Loucy (cell line): ENCODE measurements around the gene NTHL1.

Source experiments
- H2AFZ ChIP-seq: fragments of 200-600 bp; sonication (generic); 2 replicates; pipeline ENCODE4 v1.6.0; 2016; ENCODE audit warnings: antibody characterized with exemption, mild to moderate bottlenecking, low read length, moderate library complexity
- H3F3A ChIP-seq: fragments of 200-600 bp; 2 replicates; pipeline ENCODE4 v1.6.0; 2016; ENCODE audit warnings: antibody characterized with exemption, low read depth, mild to moderate bottlenecking
- H3K27me3 ChIP-seq: fragments of 200-600 bp; sonication (generic); 2 replicates; pipeline ENCODE4 v1.6.1; 2014; ENCODE audit warnings: low read length, mild to moderate bottlenecking; ENCODE audit not compliant: insufficient read depth, poor library complexity, severe bottlenecking
- H3K36me3 ChIP-seq: fragments of 200-600 bp; sonication (generic); 2 replicates; pipeline ENCODE4 v1.6.1; 2016; ENCODE audit warnings: low read length; ENCODE audit not compliant: insufficient read depth
- H3K4me1 ChIP-seq: fragments of 200-600 bp; sonication (generic); 2 replicates; pipeline ENCODE4 v1.5.1; 2014; ENCODE audit warnings: low read length, mild to moderate bottlenecking; ENCODE audit not compliant: insufficient read depth, poor library complexity, severe bottlenecking
- H3K4me2 ChIP-seq: fragments of 200-600 bp; sonication (generic); 2 replicates; pipeline ENCODE4 v1.6.0; 2014; ENCODE audit warnings: antibody characterized with exemption, low read length, low read depth, mild to moderate bottlenecking; ENCODE audit not compliant: poor library complexity, severe bottlenecking
- H3K4me3 ChIP-seq: fragments of 200-600 bp; sonication (generic); 2 replicates; pipeline ENCODE4 v1.5.1; 2014; ENCODE audit warnings: low read length, mild to moderate bottlenecking, mixed read lengths; ENCODE audit not compliant: poor library complexity, severe bottlenecking
- H3K79me2 ChIP-seq: fragments of 200-600 bp; sonication (generic); 2 replicates; pipeline ENCODE4 v1.6.1; 2014; ENCODE audit warnings: low read length; ENCODE audit not compliant: insufficient read depth
- H3K9ac ChIP-seq: fragments of 200-600 bp; sonication (generic); 2 replicates; pipeline ENCODE4 v1.6.0; 2014; ENCODE audit warnings: mild to moderate bottlenecking, low read depth, low read length, moderate library complexity; ENCODE audit not compliant: poor library complexity, severe bottlenecking
- H3K9me2 ChIP-seq: fragments of 200-600 bp; sonication (generic); replicated peaks from 2 replicates; pipeline ENCODE4 v1.6.1; 2016; ENCODE audit warnings: low read depth, low read length, mixed read lengths
- H3K9me3 ChIP-seq: fragments of 200-600 bp; sonication (generic); 2 replicates; pipeline ENCODE4 v1.6.1; 2014; ENCODE audit warnings: mild to moderate bottlenecking, antibody characterized with exemption, low read length, low read depth; ENCODE audit not compliant: insufficient read depth
- H4K20me1 ChIP-seq: fragments of 200-600 bp; sonication (generic); 2 replicates; pipeline ENCODE4 v1.6.0; 2014; ENCODE audit warnings: antibody characterized with exemption, low read length, mild to moderate bottlenecking; ENCODE audit not compliant: insufficient read depth, poor library complexity, severe bottlenecking
- EZH2phosphoT487 ChIP-seq: fragments of 200-600 bp; IDR thresholded peaks from 2 replicates; pipeline ENCODE4 v1.6.1; 2018; ENCODE audit warnings: antibody characterized with exemption, mild to moderate bottlenecking, moderate library complexity, borderline replicate concordance
- TF ChIP-seq, protein P1 (sequence below): fragments of 200-600 bp; sonication (generic); conservative IDR thresholded peaks from 2 replicates; pipeline ENCODE4 v1.5.1; 2014; ENCODE audit warnings: mild to moderate bottlenecking, antibody characterized with exemption, low read length

Gene NTHL1

DNA sequence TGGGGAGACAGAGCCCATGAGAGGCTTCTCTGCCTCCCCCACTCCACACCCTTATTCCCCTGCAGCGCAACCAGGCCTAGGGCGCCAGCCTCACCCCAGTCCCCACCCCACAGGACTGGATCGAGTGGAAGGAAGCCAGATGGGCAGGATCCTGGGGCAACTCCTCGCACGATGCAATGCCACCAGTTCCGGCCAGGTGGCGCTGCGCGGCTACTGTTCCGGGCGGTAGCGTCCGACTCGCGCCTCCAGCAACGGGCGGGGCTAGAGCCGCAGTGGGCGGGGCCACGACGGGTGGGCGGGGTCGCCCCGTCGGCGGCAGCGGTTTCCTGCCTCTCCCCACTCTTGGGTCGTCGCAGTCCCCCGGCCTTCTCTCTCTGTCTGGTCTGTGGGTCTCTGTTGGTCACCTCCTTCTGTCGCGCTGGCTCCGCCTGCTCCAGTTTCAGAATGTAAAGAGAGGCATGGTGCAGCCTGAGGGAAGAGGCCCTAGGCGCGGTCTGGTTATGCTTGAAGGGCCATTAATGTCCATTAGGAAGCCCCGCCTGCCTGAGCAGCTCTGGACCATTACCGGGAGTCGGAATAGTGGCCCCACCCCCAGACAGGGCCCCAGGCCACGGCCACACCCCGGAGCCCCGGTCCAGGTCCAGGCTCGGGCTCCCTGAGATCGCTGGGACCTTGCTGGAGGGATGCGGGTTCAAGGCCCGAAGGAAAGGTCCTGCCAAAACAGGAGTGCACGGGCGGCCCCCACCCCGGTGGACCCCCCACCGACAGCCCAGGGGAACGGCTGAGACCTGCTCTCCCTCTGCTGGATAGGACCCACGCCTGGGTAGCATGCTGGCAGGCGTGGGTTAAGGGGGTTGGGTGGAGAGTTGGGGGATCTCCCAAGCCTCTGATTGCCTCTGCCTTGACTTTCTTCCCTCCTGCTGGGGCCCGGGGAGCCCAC, 24.3 kb downstream of the NTHL1 start:
- Histone ChIP-seq H3K36me3 (no peaks in the 10 kb centered on the region), H2AFZ (peak overlapping the region; percentile 93), H3K4me1 (peaks cover 10% of the 10 kb centered on the region), H3K9me3 (no peaks in the 10 kb centered on the region), H3K4me3 (peak overlapping the region; percentile 68), H3F3A (no peaks in the 10 kb centered on the region), H3K4me2 (peak overlapping the region; percentile 76), H3K27me3 (peaks cover 4% of the 10 kb centered on the region), H3K9ac (peak overlapping the region; percentile 55), H3K79me2 (no peaks in the 10 kb centered on the region), H4K20me1 (no peaks in the 10 kb centered on the region), H3K9me2 (no peaks in the 10 kb centered on the region)
- TF ChIP-seq, protein P1, sequence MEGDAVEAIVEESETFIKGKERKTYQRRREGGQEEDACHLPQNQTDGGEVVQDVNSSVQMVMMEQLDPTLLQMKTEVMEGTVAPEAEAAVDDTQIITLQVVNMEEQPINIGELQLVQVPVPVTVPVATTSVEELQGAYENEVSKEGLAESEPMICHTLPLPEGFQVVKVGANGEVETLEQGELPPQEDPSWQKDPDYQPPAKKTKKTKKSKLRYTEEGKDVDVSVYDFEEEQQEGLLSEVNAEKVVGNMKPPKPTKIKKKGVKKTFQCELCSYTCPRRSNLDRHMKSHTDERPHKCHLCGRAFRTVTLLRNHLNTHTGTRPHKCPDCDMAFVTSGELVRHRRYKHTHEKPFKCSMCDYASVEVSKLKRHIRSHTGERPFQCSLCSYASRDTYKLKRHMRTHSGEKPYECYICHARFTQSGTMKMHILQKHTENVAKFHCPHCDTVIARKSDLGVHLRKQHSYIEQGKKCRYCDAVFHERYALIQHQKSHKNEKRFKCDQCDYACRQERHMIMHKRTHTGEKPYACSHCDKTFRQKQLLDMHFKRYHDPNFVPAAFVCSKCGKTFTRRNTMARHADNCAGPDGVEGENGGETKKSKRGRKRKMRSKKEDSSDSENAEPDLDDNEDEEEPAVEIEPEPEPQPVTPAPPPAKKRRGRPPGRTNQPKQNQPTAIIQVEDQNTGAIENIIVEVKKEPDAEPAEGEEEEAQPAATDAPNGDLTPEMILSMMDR, result peak; percentile 67
- no peak for TF ChIP-seq EZH2phosphoT487

- no peaks in the 10 kb centered on the region for H3K36me3 ChIP-seq
- H3K79me2 ChIP-seq, result no peaks in the 10 kb centered on the region
- H2AFZ ChIP-seq, result peak overlapping the region; percentile 93
- peak overlapping the region; percentile 76 for H3K4me2 ChIP-seq
- H3F3A ChIP-seq, result no peaks in the 10 kb centered on the region
- peaks cover 10% of the 10 kb centered on the region for H3K4me1 ChIP-seq
- H3K9ac ChIP-seq, result peak overlapping the region; percentile 36
- H3K9me2 ChIP-seq, result no peaks in the 10 kb centered on the region
- TF ChIP-seq EZH2phosphoT487, result no peak
- TF ChIP-seq, protein P1, result no peak
- H4K20me1 ChIP-seq, result no peaks in the 10 kb centered on the region
- H3K27me3 ChIP-seq, result peaks cover 4% of the 10 kb centered on the region
- H3K9me3 ChIP-seq, result no peaks in the 10 kb centered on the region
- peak overlapping the region; percentile 68 for H3K4me3 ChIP-seq
Measured at GRCh38 chr16:2022723-2023091, 24.9 kb downstream of the NTHL1 start.

GRCh38 chr16:2019921-2020831, 27.5 kb downstream of the NTHL1 start:
- H3K9me3 ChIP-seq, result no peaks in the 10 kb centered on the region
- H3K9me2 ChIP-seq, result no peaks in the 10 kb centered on the region
- H4K20me1 ChIP-seq, result no peaks in the 10 kb centered on the region
- no peaks in the 10 kb centered on the region for H3K36me3 ChIP-seq
- no peak overlapping the region for H3K9ac ChIP-seq
- no peak overlapping the region for H3K4me2 ChIP-seq
- peaks cover 10% of the 10 kb centered on the region for H3K4me1 ChIP-seq
- no peaks in the 10 kb centered on the region for H3K79me2 ChIP-seq
- TF ChIP-seq, protein P1, result no peak
- TF ChIP-seq EZH2phosphoT487, result no peak
- H3K27me3 ChIP-seq, result no peaks in the 10 kb centered on the region
- H2AFZ ChIP-seq, result no peak overlapping the region
- no peak overlapping the region for H3K4me3 ChIP-seq
- H3F3A ChIP-seq, result no peaks in the 10 kb centered on the region
